ENCODE measurements around the gene TAMALIN.

Gene TAMALIN

GRCh38 chr12:52055731-52056711, 49.3 kb downstream of the TAMALIN start:
- DNase-seq: no peak

DNA sequence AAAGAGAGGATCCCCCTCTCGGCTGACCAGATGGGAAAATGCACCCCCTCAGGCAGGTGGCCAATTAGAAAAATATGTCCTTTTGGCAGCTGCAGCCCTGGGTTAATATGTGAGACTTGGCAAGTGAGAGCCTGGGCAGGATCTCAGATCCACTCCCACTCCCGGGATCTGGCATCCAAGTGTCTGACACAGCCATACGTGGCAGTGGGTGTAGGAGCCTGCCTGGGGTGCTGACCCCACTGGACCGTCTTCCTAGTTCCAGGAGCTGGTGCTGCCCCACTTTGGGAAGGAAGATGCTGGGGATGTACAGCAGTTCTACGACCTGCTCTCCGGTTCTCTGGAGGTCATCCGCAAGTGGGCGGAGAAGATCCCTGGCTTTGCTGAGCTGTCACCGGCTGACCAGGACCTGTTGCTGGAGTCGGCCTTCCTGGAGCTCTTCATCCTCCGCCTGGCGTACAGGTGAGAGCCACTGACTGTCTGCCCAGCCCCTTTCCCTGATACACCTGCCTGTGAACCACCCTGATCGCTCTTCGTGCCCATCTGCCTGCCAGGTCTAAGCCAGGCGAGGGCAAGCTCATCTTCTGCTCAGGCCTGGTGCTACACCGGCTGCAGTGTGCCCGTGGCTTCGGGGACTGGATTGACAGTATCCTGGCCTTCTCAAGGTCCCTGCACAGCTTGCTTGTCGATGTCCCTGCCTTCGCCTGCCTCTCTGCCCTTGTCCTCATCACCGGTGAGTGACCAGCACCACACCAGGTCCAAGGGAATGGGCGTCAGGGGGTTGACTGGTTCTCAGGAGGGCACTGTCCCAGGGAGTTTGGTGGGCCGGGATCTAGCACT, 50.3 kb downstream of the TAMALIN start:
- no peak for DNase-seq

GRCh38 chr12:52057638-52058576, 51.2 kb downstream of the TAMALIN start:
- no peak for DNase-seq

DNA sequence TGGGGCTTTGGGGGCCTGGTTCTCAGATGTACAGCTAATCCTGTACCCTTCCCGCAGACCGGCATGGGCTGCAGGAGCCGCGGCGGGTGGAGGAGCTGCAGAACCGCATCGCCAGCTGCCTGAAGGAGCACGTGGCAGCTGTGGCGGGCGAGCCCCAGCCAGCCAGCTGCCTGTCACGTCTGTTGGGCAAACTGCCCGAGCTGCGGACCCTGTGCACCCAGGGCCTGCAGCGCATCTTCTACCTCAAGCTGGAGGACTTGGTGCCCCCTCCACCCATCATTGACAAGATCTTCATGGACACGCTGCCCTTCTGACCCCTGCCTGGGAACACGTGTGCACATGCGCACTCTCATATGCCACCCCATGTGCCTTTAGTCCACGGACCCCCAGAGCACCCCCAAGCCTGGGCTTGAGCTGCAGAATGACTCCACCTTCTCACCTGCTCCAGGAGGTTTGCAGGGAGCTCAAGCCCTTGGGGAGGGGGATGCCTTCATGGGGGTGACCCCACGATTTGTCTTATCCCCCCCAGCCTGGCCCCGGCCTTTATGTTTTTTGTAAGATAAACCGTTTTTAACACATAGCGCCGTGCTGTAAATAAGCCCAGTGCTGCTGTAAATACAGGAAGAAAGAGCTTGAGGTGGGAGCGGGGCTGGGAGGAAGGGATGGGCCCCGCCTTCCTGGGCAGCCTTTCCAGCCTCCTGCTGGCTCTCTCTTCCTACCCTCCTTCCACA, 52.0 kb downstream of the TAMALIN start:
- DNase-seq: no peak

- DNase-seq: no peak
Measured at GRCh38 chr12:52059582-52060497, 53.1 kb downstream of the TAMALIN start.

GRCh38 chr12:52060498-52061177, 53.9 kb downstream of the TAMALIN start:
- DNase-seq: no peak

DNA sequence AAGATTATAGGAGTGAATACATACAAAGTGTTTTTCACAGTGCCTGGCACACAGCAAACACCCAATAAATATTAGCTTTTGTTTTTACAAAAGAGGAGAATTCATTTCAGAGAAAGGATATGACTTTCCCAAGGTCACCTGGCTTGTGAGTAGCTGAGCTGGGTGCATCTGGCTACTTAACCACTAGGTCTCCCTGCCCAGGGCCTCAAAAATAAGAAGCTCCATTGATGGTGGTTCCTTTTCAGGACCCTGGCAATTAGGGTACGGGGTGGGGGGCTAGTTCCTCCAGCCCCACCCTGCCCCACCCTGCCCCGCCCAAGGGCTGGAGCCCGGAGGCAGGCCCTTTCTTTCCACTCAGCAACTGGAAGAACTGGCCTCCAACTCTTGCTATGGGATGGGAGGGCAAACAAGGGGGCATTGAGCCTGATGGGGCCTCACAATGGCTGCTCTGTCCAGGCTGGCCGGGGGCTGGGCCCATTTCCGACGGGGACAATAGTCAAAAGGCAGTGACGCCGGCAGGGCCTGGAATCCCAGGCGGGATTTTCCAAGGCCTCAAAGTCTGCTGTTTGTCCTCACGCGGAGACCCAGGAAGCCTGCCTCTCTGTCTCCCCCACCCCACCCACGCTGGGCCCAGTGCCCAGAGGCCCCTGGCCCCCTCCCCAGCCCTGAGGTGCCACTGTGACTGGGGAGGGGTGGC, 54.9 kb downstream of the TAMALIN start:
- no peak for DNase-seq

DNA sequence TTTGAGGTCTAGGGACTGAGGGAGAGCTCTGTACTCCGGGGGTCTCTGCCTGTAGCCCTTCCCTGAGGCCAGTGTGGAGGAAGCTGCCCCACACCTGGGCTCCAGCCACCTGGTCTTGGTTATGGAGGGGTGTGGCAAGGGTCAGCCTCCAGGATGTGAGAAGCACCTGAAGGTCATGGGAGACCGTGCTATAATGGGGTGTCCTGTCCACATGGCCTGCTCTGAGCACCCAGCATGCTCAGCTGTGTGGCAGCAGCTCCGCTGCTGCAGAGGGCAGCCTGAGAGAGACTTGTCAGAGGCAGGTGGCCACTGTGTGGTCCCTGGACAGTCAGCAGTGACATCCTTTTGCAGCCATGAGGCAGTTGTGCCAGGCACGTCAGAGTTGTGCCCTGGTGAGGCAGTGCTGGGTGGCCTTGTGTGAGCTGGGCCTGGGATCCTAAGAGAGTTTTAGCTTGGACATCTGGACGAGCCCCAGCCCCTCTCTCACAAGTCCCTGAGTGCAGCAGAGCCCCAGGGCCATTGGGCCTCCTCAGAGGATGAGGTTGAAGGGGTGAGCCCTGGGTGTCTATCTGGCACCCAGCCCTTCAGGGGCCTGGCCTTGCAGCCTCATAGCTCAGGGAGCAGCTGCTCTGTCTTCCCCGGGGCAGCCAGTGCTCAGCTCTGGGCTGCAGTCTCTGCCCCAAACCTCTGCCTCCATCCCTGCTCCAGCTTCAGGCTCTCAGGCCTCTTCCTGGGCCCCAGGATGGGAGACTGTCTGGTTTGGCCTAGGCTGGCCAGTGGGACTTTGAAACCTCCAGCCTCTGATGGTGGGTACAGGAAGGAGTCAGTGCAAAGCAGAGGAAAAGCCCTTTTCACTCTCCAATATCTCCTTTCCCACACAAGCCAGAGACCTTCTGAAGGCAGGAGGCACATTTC, 55.7 kb downstream of the TAMALIN start:
- DNase-seq: no peak

GRCh38 chr12:52063082-52063924, 56.6 kb downstream of the TAMALIN start:
- no peak for DNase-seq

DNA sequence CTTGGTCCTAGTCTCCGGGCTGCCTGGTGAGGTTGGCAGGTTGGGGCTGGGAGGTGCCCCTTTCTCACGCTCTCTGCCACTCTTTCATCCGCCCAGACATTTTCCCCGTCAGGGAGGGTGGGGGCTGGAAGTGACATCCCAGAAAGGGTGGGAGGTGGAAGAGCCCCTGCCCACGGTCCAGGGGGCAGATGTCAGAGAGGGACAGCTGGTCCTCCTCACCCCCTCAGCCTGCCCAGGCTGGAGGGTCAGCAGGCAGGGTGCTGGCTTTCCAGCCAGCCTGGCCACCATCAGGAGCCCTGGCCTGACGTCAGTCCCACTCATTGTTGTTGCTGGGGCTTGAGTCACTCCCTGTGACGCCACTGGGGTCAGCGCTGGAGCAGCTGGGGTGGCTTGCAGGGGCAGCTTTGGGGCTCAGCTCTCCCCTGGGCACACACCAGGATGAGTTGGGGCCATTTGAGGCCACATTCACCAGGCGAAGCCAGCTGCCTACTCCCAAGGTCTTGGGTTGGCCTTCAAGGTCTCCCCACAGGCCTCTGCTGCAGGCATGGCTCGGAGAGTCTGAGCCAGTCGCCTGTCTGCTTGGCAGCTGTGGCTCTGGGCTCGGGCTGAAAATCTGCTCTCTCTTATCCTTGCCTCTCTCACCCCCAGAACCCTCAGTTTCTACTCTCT, 57.4 kb downstream of the TAMALIN start:
- DNase-seq: no peak
